HEK293 (cell line): ENCODE data around the gene CCM2.

Experiments
- CTCF ChIA-PET: fragments of 350-600 bp; formaldehyde crosslinking; extraction: SDS; loops from one replicate; lab custom pipeline; 2021; ENCODE audit warnings: antibody characterized with exemption; lab: Yijun Ruan, JAX
- POLR2A ChIA-PET: fragments of 300-600 bp; formaldehyde crosslinking; extraction: SDS; loops from one replicate; lab custom pipeline; 2020; ENCODE audit warnings: antibody characterized with exemption, inconsistent platforms; lab: Yijun Ruan, JAX
- H3K27ac ChIP-seq: fragments of 200-500 bp; sonication (Bioruptor generic); 2 replicates; pipeline ENCODE4 v1.5.1; 2014; ENCODE audit warnings: low read depth, low read length, control low read depth, inconsistent platforms; ENCODE audit errors: extremely low read depth
- H3K36me3 ChIP-seq, 2 experiments: fragments of 200-500 bp in 1 of 2; sonication (Bioruptor generic) in 1 of 2; 1 replicate in 1 of 2; 2 replicates in 1 of 2; pipeline ENCODE4 v1.5.1; 2014 to 2017; ENCODE audit warnings: inconsistent platforms in 2 of 2, low read length in 2 of 2; ENCODE audit not compliant: control insufficient read depth in 2 of 2, insufficient read depth in 1 of 2
- H3K4me1 ChIP-seq: fragments of 200-500 bp; sonication (Bioruptor generic); 2 replicates; pipeline ENCODE4 v1.5.1; 2014; ENCODE audit warnings: mild to moderate bottlenecking, low read length, inconsistent platforms; ENCODE audit not compliant: control insufficient read depth, insufficient read depth
- H3K4me3 ChIP-seq: 2 replicates; pipeline ENCODE4 v1.5.1; 2011; ENCODE audit warnings: low read depth, mild to moderate bottlenecking, control low read depth, low read length, moderate library complexity
- H3K9me3 ChIP-seq: fragments of 200-500 bp; sonication (Bioruptor generic); 2 replicates; pipeline ENCODE4 v1.5.1; 2014; ENCODE audit warnings: low read depth, low read length, inconsistent platforms; ENCODE audit not compliant: control insufficient read depth, insufficient read depth
- KLF16 ChIP-seq: fragments of 450-650 bp; formaldehyde crosslinking; IDR thresholded peaks from 2 replicates; pipeline ENCODE4 v1.5.1; 2017; ENCODE audit warnings: missing biosample characterization, missing genetic modification characterization
- KLF7 ChIP-seq: fragments of 450-650 bp; formaldehyde crosslinking; IDR thresholded peaks from 2 replicates; pipeline ENCODE4 v1.5.1; 2016; ENCODE audit warnings: missing biosample characterization, missing genetic modification characterization, borderline replicate concordance
- PATZ1 ChIP-seq: fragments of 450-650 bp; formaldehyde crosslinking; IDR thresholded peaks from 2 replicates; pipeline ENCODE4 v1.5.1; 2016; ENCODE audit warnings: missing biosample characterization, missing genetic modification characterization
- TRIM28 ChIP-seq: IDR thresholded peaks from 2 replicates; pipeline ENCODE4 v1.6.1; 2011; ENCODE audit warnings: low read length, control low read depth, borderline replicate concordance
- ZFHX2 ChIP-seq: fragments of 450-650 bp; formaldehyde crosslinking; conservative IDR thresholded peaks from 2 replicates; pipeline ENCODE4 v1.5.1; 2016; ENCODE audit warnings: missing biosample characterization, missing genetic modification characterization
- ZFP37 ChIP-seq: fragments of 450-650 bp; formaldehyde crosslinking; IDR thresholded peaks from 2 replicates; pipeline ENCODE4 v1.5.1; 2016; ENCODE audit warnings: missing biosample characterization, missing genetic modification characterization
- ZFP41 ChIP-seq: fragments of 450-650 bp; formaldehyde crosslinking; IDR thresholded peaks from 2 replicates; pipeline ENCODE4 v1.5.1; 2016; ENCODE audit warnings: missing biosample characterization, missing genetic modification characterization, borderline replicate concordance
- ZNF133 ChIP-seq: fragments of 450-650 bp; formaldehyde crosslinking; IDR thresholded peaks from 2 replicates; pipeline ENCODE4 v1.5.1; 2016; ENCODE audit warnings: missing biosample characterization, missing genetic modification characterization
- ZNF18 ChIP-seq: fragments of 450-650 bp; formaldehyde crosslinking; IDR thresholded peaks from 2 replicates; pipeline ENCODE4 v1.5.1; 2016; ENCODE audit warnings: missing biosample characterization, missing genetic modification characterization
- ZNF184 ChIP-seq: fragments of 450-650 bp; IDR thresholded peaks from 2 replicates; pipeline ENCODE4 v1.5.1; 2018; ENCODE audit warnings: missing biosample characterization, mild to moderate bottlenecking, missing genetic modification characterization
- ZNF211 ChIP-seq: fragments of 450-650 bp; formaldehyde crosslinking; IDR thresholded peaks from 2 replicates; pipeline ENCODE4 v1.5.1; 2016; ENCODE audit warnings: low read depth, missing biosample characterization, missing genetic modification characterization
- ZNF214 ChIP-seq: fragments of 450-650 bp; formaldehyde crosslinking; IDR thresholded peaks from 2 replicates; pipeline ENCODE4 v1.5.1; 2017; ENCODE audit warnings: missing biosample characterization, mild to moderate bottlenecking, missing genetic modification characterization, borderline replicate concordance
- ZNF335 ChIP-seq: fragments of 450-650 bp; formaldehyde crosslinking; conservative IDR thresholded peaks from 2 replicates; pipeline ENCODE4 v1.5.1; 2016; ENCODE audit warnings: missing biosample characterization, missing genetic modification characterization
- ZNF362 ChIP-seq: fragments of 450-650 bp; formaldehyde crosslinking; IDR thresholded peaks from 2 replicates; pipeline ENCODE4 v1.5.1; 2016; ENCODE audit warnings: missing biosample characterization, missing genetic modification characterization
- ZNF37A ChIP-seq: fragments of 450-650 bp; IDR thresholded peaks from 2 replicates; pipeline ENCODE4 v1.5.1; 2018; ENCODE audit warnings: missing biosample characterization, missing genetic modification characterization
- ZNF391 ChIP-seq: fragments of 450-650 bp; formaldehyde crosslinking; IDR thresholded peaks from 2 replicates; pipeline ENCODE4 v1.5.1; 2016; ENCODE audit warnings: low read depth, missing biosample characterization, missing genetic modification characterization, borderline replicate concordance
- ZNF394 ChIP-seq: fragments of 450-650 bp; formaldehyde crosslinking; IDR thresholded peaks from 2 replicates; pipeline ENCODE4 v1.5.1; 2016; ENCODE audit warnings: missing biosample characterization, missing genetic modification characterization, mild to moderate bottlenecking, moderate library complexity, borderline replicate concordance
- ZNF426 ChIP-seq: fragments of 450-650 bp; formaldehyde crosslinking; IDR thresholded peaks from 2 replicates; pipeline ENCODE4 v1.5.1; 2017; ENCODE audit warnings: missing biosample characterization, missing genetic modification characterization, mild to moderate bottlenecking, inconsistent platforms, moderate library complexity
- ZNF513 ChIP-seq: fragments of 450-650 bp; IDR thresholded peaks from 2 replicates; pipeline ENCODE4 v1.5.1; 2018; ENCODE audit warnings: missing biosample characterization, missing genetic modification characterization
- ZNF571 ChIP-seq: fragments of 450-650 bp; formaldehyde crosslinking; IDR thresholded peaks from 2 replicates; pipeline ENCODE4 v1.5.0; 2017; ENCODE audit warnings: missing biosample characterization, missing genetic modification characterization
- ZNF585B ChIP-seq: fragments of 450-650 bp; formaldehyde crosslinking; IDR thresholded peaks from 2 replicates; pipeline ENCODE4 v1.5.1; 2016; ENCODE audit warnings: missing biosample characterization, missing genetic modification characterization
- ZNF596 ChIP-seq: fragments of 450-650 bp; IDR thresholded peaks from 2 replicates; pipeline ENCODE4 v1.5.0; 2018; ENCODE audit warnings: missing biosample characterization, mild to moderate bottlenecking, missing genetic modification characterization, moderate library complexity
- ZNF692 ChIP-seq: fragments of 450-650 bp; formaldehyde crosslinking; IDR thresholded peaks from 2 replicates; pipeline ENCODE4 v1.5.1; 2016; ENCODE audit warnings: missing biosample characterization, missing genetic modification characterization
- ZNF785 ChIP-seq: fragments of 450-650 bp; formaldehyde crosslinking; IDR thresholded peaks from 2 replicates; pipeline ENCODE4 v1.5.1; 2016; ENCODE audit warnings: missing biosample characterization, missing genetic modification characterization
- ZSCAN23 ChIP-seq: fragments of 450-650 bp; formaldehyde crosslinking; IDR thresholded peaks from 2 replicates; pipeline ENCODE4 v1.5.1; 2016; ENCODE audit warnings: missing biosample characterization, missing genetic modification characterization
- ZSCAN30 ChIP-seq: fragments of 450-650 bp; IDR thresholded peaks from 2 replicates; pipeline ENCODE4 v1.5.1; 2018; ENCODE audit warnings: missing biosample characterization, mild to moderate bottlenecking, missing genetic modification characterization, moderate library complexity

The CCM2 gene

GRCh38 chr7:45075355-45075644 lies 75.3 kb downstream of the CCM2 start:
- POLR2A ChIA-PET: no interaction called here
- TF ChIP-seq KLF7 (tag by site-specific recombination) (no peak), ZNF214 (no peak), ZNF133 (tag by site-specific recombination) (no peak), ZNF585B (tag by site-specific recombination) (no peak), ZFP37 (tag by site-specific recombination) (no peak), ZNF18 (tag by site-specific recombination) (no peak), ZNF394 (no peak), KLF16 (tag by site-specific recombination) (no peak), ZNF211 (tag by site-specific recombination) (no peak), ZNF391 (tag by site-specific recombination) (no peak), ZNF785 (tag by site-specific recombination) (no peak), ZNF37A (no peak), ZSCAN30 (no peak), ZNF426 (tag by site-specific recombination) (no peak), ZNF362 (tag by site-specific recombination) (no peak), TRIM28 (no peak), ZNF335 (tag by site-specific recombination) (no peak)
- Histone ChIP-seq H3K9me3 (no peaks in the 10 kb centered on the region), H3K36me3 (peaks cover 0 to 34% of the 10 kb centered on the region in 2 experiments; a peak in 2 of 3 replicates), H3K4me3 (no peak overlapping the region), H3K27ac (no peak overlapping the region), H3K4me1 (no peaks in the 10 kb centered on the region)
- CTCF ChIA-PET: interaction anchor here (0.6 kb wide), 1 partner anchor 351 kb away, joined by 4 read pairs; no protein-coding TSS in a partner anchor

- ChIA-PET POLR2A (no interaction called here), CTCF (interaction anchor here (0.6 kb wide), 2 partner anchors 350 to 475 kb away, joined by 4 to 5 read pairs; no protein-coding TSS in a partner anchor)
- no peak overlapping the region for H3K27ac ChIP-seq
- H3K36me3 ChIP-seq: peaks cover 0 to 34% of the 10 kb centered on the region in 2 experiments; a peak in 2 of 3 replicates
- no peaks in the 10 kb centered on the region for H3K4me1 ChIP-seq
- no peaks in the 10 kb centered on the region for H3K9me3 ChIP-seq
- H3K4me3 ChIP-seq: no peak overlapping the region
- TF ChIP-seq ZNF692: no peak
- no peak for TF ChIP-seq PATZ1
- no peak for TF ChIP-seq ZFP41 (tag by site-specific recombination)
- TF ChIP-seq ZNF513: no peak
- no peak for TF ChIP-seq ZNF184 (tag by site-specific recombination)
- no peak for TF ChIP-seq ZNF596
- TF ChIP-seq ZSCAN23: no peak
- no peak for TF ChIP-seq ZFHX2
- TF ChIP-seq ZNF571 (tag by site-specific recombination): no peak
Measured at GRCh38 chr7:45075871-45076796, 76.1 kb downstream of the CCM2 start.
